ENCODE data around the gene GRIK5. TPM values are rescaled to one million over a fixed set of nuclear protein-coding genes. Genes with fewer than 3 reads are reported as not detected.

GRIK5 gene
- total RNA-seq, 1 donor = 0.18 TPM

GRCh38 chr19:41990615-41991014, 79.4 kb downstream of the GRIK5 start:
- TF ChIP-seq CTCF (IDR thresholded peaks at IDR 0.05; ENCODE audit: insufficient read depth, low read length) = no peak
- DNase-seq (ENCODE audit: low read depth) = no peak
- no peak overlapping the region for H3K4me3 ChIP-seq (ENCODE audit: low read depth, low read length)

GRCh38 chr19:41990028-41990427, 80.0 kb downstream of the GRIK5 start:
- H3K4me3 ChIP-seq (ENCODE audit: low read depth, low read length) = no peak overlapping the region
- TF ChIP-seq CTCF (IDR thresholded peaks at IDR 0.05; ENCODE audit: insufficient read depth, low read length) = no peak
- DNase-seq (ENCODE audit: low read depth) = no peak

- DNase-seq (ENCODE audit: low read depth) = no peak
- no peak overlapping the region for H3K4me3 ChIP-seq (ENCODE audit: low read depth, low read length)
- no peak for TF ChIP-seq CTCF (IDR thresholded peaks at IDR 0.05; ENCODE audit: insufficient read depth, low read length)
These were observed 81.1 kb downstream of the GRIK5 start for GRCh38 chr19:41988947-41989346.

DNA sequence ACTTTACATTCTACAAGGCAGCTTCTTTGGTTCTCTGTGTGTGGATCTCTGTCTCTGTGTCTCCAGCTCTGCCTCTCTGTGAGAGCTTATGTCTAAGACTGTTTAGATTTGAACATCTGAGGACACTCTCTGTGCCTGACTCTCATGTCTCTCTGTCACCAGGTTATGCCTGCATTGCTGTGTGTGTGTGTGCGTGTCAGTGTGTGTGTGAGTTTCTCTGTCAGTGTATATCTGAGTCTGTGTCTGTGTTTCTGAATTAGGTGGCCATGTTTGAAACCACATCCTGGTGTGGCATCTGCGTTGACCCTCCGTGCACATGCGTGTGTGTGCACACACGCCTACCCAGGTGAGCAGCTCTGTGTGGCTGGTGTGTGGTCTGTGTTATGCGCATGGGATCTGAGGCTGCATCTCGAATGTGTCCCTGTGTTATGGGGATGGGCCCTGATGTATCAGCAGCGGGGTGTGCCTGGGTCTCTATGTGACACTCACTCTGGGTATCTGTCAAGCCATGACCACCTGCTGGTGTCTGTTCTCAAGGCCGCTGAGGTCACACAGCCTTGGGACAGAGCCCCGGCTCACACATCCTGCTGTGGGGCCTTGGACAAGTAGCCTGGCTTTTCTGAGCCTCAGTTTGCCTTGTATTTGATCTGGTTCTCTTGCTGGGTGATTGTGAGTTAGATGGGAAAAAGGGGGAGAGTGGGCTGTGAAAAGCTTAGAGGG, 82.7 kb downstream of the GRIK5 start:
- no peak for TF ChIP-seq CTCF (IDR thresholded peaks at IDR 0.05; ENCODE audit: insufficient read depth, low read length)
- no peak for DNase-seq (ENCODE audit: low read depth)

GRCh38 chr19:41984961-41985360, 85.0 kb downstream of the GRIK5 start:
- no peak for TF ChIP-seq CTCF (IDR thresholded peaks at IDR 0.05; ENCODE audit: insufficient read depth, low read length)
- H3K4me3 ChIP-seq (ENCODE audit: low read depth, low read length) = no peak overlapping the region
- DNase-seq (ENCODE audit: low read depth) = no peak

More for the DNA sequence above, 82.7 kb downstream of the GRIK5 start:
- H3K4me3 ChIP-seq (ENCODE audit: low read depth, low read length) = no peak overlapping the region

- no peak for TF ChIP-seq CTCF (IDR thresholded peaks at IDR 0.05; ENCODE audit: insufficient read depth, low read length)
- no peak for DNase-seq (ENCODE audit: low read depth)
- H3K4me3 ChIP-seq (ENCODE audit: low read depth, low read length) = no peak overlapping the region
These were observed 88.3 kb downstream of the GRIK5 start for GRCh38 chr19:41981724-41982123.

- no peak for DNase-seq (ENCODE audit: low read depth)
- no peak for TF ChIP-seq CTCF (IDR thresholded peaks at IDR 0.05; ENCODE audit: insufficient read depth, low read length)
- no peak overlapping the region for H3K4me3 ChIP-seq (ENCODE audit: low read depth, low read length)
These were observed 91.5 kb downstream of the GRIK5 start for GRCh38 chr19:41978470-41978869.
